Ishikawa (cell line): ENCODE data around the gene KCNQ5.

Source experiments
- CEBPB ChIP-seq: IDR thresholded peaks from 2 replicates; pipeline ENCODE4 v1.6.1; 2012
- EP300 ChIP-seq: IDR thresholded peaks from 2 replicates; pipeline ENCODE4 v1.6.1; 2012; ENCODE audit warnings: borderline replicate concordance
- REST ChIP-seq: IDR thresholded peaks from 2 replicates; pipeline ENCODE4 v1.6.1; 2012; ENCODE audit warnings: low read depth, mild to moderate bottlenecking
- TAF1 ChIP-seq: IDR thresholded peaks from 2 replicates; pipeline ENCODE4 v1.6.1; 2012; ENCODE audit warnings: low read depth, mild to moderate bottlenecking
- TCF12 ChIP-seq: IDR thresholded peaks from 2 replicates; pipeline ENCODE4 v1.6.1; 2012; ENCODE audit warnings: low read depth

- TF ChIP-seq TAF1 (no peak), TCF12 (no peak), EP300 (no peak), REST (no peak), CEBPB (no peak)
Observed at GRCh38 chr6:72770959-72771358, 149.1 kb downstream of the KCNQ5 start.
